Panc1 (cell line): ENCODE results near the gene KCTD15.

Experiments
- SIN3A ChIP-seq: IDR thresholded peaks from 2 replicates; pipeline ENCODE4 v1.6.1; 2012; ENCODE audit warnings: low read depth, mild to moderate bottlenecking, low read length, moderate library complexity, borderline replicate concordance; ENCODE audit not compliant: insufficient read depth
- TF ChIP-seq, protein P1 (sequence below): fragments of 450-650 bp; IDR thresholded peaks from 2 replicates; pipeline ENCODE4 v1.5.1; 2017; ENCODE audit warnings: mild to moderate bottlenecking

GRCh38 chr19:33808399-33808798, 11.7 kb downstream of the KCTD15 start:
- TF ChIP-seq, protein P1, sequence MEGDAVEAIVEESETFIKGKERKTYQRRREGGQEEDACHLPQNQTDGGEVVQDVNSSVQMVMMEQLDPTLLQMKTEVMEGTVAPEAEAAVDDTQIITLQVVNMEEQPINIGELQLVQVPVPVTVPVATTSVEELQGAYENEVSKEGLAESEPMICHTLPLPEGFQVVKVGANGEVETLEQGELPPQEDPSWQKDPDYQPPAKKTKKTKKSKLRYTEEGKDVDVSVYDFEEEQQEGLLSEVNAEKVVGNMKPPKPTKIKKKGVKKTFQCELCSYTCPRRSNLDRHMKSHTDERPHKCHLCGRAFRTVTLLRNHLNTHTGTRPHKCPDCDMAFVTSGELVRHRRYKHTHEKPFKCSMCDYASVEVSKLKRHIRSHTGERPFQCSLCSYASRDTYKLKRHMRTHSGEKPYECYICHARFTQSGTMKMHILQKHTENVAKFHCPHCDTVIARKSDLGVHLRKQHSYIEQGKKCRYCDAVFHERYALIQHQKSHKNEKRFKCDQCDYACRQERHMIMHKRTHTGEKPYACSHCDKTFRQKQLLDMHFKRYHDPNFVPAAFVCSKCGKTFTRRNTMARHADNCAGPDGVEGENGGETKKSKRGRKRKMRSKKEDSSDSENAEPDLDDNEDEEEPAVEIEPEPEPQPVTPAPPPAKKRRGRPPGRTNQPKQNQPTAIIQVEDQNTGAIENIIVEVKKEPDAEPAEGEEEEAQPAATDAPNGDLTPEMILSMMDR, result no peak
- TF ChIP-seq SIN3A, result no peak
